Spinal cord (tissue), 10 donors: ENCODE results near the gene BCAS3. TPM values are rescaled to one million over a fixed set of nuclear protein-coding genes. Genes with fewer than 3 reads are reported as not detected.
A peak's percentile ranks its signal among the peaks of the same experiment; 100 is the strongest.
"Not testable (repeated sequence)": the region's sequence is repeated elsewhere in the genome, so short reads cannot be mapped to it uniquely, and the experiment has no call there.

Experiments
- DNase-seq, 6 donors: peaks; one replicate each; pipeline versions ENCODE4 v3.0.0 to v3.0.0-alpha.2; 2013 to 2015; ENCODE audit warnings: low spot score in 6 of 6, low read depth in 4 of 6
- H3K27ac ChIP-seq: one replicate; pipeline ENCODE4 v1.5.1; 2013; ENCODE audit warnings: low read depth, low read length, control low read depth
- H3K27me3 ChIP-seq: one replicate; pipeline ENCODE4 v1.6.1; 2013; ENCODE audit warnings: low read length; ENCODE audit not compliant: control insufficient read depth, insufficient read depth
- H3K36me3 ChIP-seq: one replicate; pipeline ENCODE4 v1.6.1; 2013; ENCODE audit warnings: low read length; ENCODE audit not compliant: control insufficient read depth, insufficient read depth
- H3K4me1 ChIP-seq: one replicate; pipeline ENCODE4 v1.6.1; 2013; ENCODE audit warnings: low read length; ENCODE audit not compliant: control insufficient read depth, insufficient read depth
- H3K4me3 ChIP-seq: one replicate; pipeline ENCODE4 v1.5.1; 2013; ENCODE audit warnings: low read depth, low read length, control low read depth
- H3K9me3 ChIP-seq: one replicate; pipeline ENCODE4 v1.6.1; 2013; ENCODE audit warnings: low read length; ENCODE audit not compliant: control insufficient read depth, insufficient read depth
- WGBS: methylation state at CpG from one replicate; pipeline ENCODE4 v1.1.5; 2013; ENCODE audit warnings: missing lambda C conversion rate; ENCODE audit not compliant: insufficient coverage; 5-methylcytosine and 5-hydroxymethylcytosine counted together
- polyA plus RNA-seq, 2 donors: library from polyadenylated mRNA; unstranded; fragments of 120-200 nt; gene quantifications; one replicate each; pipeline ENCODE4 v1.2.1, GENCODE V29; 2013; ENCODE audit not compliant: insufficient read length in 2 of 2
- total RNA-seq, 2 donors: library from RNA; depleted of rRNA in 1 of 2; stranded (reverse); fragments of 120-200 nt in 1 of 2; fragments of >200 nt in 1 of 2; gene quantifications; one replicate each; pipeline versions ENCODE4 v1.2.3 to v1.2.4, GENCODE V29; 2013 to 2014
- donor health status: healthy.

Gene BCAS3
- total and polyA plus RNA-seq, 4 donors, result 20.5 to 53.4 (median 25.7) TPM

DNA sequence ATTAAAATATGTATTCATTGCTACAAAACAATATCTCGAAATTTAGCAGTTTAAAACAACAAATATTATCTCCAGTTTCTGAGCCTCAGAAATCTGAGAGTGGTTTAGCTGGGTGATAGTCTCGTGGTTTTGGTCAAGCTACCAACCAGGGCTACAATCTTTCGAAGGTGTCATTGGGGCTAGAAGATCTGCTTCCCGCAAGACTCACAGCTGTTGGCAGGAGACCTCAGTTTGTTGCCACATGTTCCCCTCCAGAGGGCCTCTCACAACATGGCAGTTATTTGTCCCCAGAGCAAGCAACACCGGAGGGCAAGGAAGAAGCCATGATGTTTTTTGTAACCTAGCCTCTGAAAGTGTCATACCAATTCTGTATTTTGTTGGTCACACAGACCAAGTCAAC is 12.0 kb upstream of the BCAS3 start:
- Histone ChIP-seq H3K4me1 (no peaks in the 10 kb centered on the region), H3K4me3 (no peak overlapping the region), H3K9me3 (no peaks in the 10 kb centered on the region), H3K27me3 (no peaks in the 10 kb centered on the region), H3K27ac (no peak overlapping the region), H3K36me3 (no peaks in the 10 kb centered on the region)
- DNase-seq, result no peak
- 100% methylated on average over 2 of the region's 5 CpGs for WGBS

DNA sequence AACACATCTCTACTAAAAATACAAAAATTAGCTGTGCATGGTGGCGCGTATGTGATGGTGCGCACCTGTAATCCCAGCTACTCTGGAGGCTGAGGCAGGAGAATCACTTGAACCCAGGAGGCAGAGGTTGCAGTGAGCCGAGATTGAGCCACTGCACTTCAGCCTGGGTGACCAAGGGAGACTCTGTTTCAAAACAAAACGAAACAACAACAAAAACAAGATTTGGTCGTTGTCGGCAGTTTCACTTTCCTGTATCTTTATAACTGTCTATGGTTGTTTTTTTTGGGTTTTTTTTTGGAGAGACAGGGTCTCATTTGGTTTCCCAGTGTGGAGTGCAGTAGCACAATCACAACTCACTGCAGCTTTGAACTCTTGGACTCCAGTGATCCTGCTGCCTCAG is 8.9 kb upstream of the BCAS3 start:
- not testable (repeated sequence) for H3K4me1 ChIP-seq, H3K4me3 ChIP-seq, H3K27me3 ChIP-seq, DNase-seq, H3K9me3 ChIP-seq, H3K27ac ChIP-seq, H3K36me3 ChIP-seq
- WGBS, result 93% methylated on average over 4 of the region's 7 CpGs

DNA sequence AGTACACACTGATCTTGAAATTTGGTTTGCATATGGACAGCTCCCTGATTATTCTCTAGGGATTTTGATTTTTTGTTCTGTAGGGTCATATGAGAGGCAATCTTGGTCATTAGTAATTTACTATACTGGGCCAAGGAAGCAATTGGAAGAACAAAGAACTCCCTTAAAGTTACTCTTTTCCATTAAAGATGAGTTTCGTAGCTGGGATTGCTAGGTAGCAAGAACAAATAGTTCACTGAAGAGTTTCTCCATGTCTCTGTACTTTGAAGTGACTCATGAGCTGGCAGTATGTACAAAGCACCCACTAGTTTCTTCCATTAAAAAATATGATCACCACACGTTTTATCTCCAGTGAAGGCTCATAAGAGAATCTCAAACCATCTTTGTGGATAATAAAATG is 6.2 kb upstream of the BCAS3 start:
- Histone ChIP-seq H3K27ac (no peak overlapping the region), H3K4me1 (peaks cover 2% of the 10 kb centered on the region), H3K36me3 (no peaks in the 10 kb centered on the region), H3K4me3 (no peak overlapping the region), H3K27me3 (no peaks in the 10 kb centered on the region), H3K9me3 (no peaks in the 10 kb centered on the region)
- DNase-seq, result no peak
- no CpG with 5 or more reads among the region's 2 CpGs for WGBS

DNA sequence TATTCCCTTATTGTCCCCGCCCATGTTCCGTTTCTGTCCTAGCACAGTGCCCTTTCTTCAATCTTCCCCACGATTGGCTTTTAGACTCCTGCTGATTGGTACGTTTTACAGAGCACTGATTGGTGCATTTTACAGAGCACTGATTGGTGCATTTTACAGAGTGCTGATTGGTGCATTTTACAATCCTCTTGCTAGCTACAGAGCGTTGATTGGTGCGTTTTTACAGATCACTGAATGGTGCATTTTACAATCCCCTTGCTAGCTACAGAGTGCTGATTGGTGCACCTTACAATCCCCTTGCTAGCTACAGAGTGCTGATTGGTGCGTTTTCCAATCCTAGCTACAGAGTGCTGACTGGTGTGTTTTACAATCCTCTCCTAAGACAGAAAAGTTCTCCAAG is 3.0 kb upstream of the BCAS3 start:
- not testable (repeated sequence) for H3K9me3 ChIP-seq, H3K36me3 ChIP-seq, H3K27ac ChIP-seq, H3K27me3 ChIP-seq, DNase-seq, H3K4me3 ChIP-seq
- H3K4me1 ChIP-seq, result peaks cover 11% of the 10 kb centered on the region
- WGBS, result 91% methylated on average over 6 of the region's 7 CpGs

DNA sequence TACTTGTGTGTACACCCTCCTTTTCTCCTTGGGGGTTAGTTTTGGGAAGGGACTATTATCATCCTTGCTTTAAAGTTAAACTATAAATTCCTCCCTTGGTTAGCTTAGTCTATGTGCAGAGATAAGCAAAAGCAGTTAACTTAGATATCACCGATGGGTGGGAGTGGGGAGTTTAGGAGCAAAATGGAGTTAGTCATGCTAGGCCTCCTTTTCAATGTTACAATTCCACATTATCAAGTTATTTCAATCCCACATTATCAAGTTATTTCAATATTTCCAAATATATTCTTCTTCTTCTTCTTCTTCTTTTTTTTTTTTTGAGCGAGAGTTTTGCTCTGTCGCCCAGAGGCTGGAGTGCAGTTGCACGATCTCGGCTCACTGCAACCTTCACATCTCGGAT is 1.7 kb upstream of the BCAS3 start:
- DNase-seq, result no peak
- H3K27me3 ChIP-seq, result no peaks in the 10 kb centered on the region
- H3K27ac ChIP-seq, result no peak overlapping the region
- WGBS, result 100% methylated on average over 3 of the region's 6 CpGs
- H3K4me3 ChIP-seq, result no peak overlapping the region
- H3K4me1 ChIP-seq, result peaks cover 11% of the 10 kb centered on the region
- no peaks in the 10 kb centered on the region for H3K9me3 ChIP-seq
- H3K36me3 ChIP-seq, result peaks cover 6% of the 10 kb centered on the region

DNA sequence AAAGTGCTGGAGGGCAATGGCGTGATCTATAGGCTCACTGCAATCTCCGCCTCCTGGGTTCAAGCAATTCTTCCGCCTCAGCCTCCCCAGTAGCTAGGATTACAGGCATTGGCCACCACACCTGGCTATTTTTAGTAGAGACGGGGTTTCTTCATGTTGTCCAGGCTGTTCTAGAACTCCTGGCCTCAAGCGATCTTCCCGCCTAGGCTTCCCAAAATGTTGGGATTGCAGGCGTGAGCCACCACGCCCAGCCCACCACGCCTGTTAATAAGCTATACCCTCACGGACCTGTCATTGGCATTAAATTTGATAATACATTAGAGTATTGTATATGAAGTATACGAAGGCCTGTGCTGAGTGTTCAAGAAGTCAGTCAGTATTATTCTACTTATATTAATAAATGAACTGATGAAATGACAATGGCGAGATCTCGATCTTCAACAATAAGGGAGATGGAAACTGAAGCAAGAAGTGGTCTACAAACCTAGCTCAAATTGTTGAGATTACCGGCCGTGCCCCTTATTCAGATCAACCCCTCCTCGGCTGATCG is 818 bp upstream of the BCAS3 start:
- Histone ChIP-seq H3K36me3 (peaks cover 8% of the 10 kb centered on the region), H3K27ac (peak overlapping the region; percentile 43)

DNA sequence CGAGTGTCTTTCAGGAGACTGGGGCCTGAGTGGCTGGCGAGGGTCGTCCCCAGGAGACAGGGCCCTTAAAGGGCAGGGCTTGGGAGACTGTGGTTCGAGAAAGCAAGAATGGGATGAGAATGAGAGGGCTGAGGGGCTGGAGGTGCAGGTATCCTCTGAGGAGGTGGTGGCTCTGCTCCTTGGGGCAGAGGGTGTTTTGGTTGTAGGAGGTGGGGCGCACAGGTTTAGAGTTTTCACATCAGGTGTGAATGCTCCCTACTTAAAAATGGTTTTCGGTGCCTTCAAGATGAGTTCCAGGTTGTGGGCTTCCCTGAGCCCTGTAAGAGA is 430 bp downstream of the BCAS3 start:
- peak in 2 of 6 donors; percentile 1 to 10 for DNase-seq
- WGBS, result 2% methylated on average over 4 of the region's 6 CpGs
- no peaks in the 10 kb centered on the region for H3K27me3 ChIP-seq
- no peaks in the 10 kb centered on the region for H3K9me3 ChIP-seq
- H3K4me1 ChIP-seq, result peaks cover 11% of the 10 kb centered on the region
- H3K27ac ChIP-seq, result peak overlapping the region; percentile 69
- H3K4me3 ChIP-seq, result peak overlapping the region; percentile 84
- peaks cover 8% of the 10 kb centered on the region for H3K36me3 ChIP-seq

More for the DNA sequence above, 818 bp upstream of the BCAS3 start:
- no peaks in the 10 kb centered on the region for H3K27me3 ChIP-seq
- H3K4me1 ChIP-seq, result peaks cover 11% of the 10 kb centered on the region
- WGBS, result 0% methylated on average over 2 of the region's 17 CpGs
- no peak for DNase-seq
- H3K4me3 ChIP-seq, result peak overlapping the region; percentile 84
- no peaks in the 10 kb centered on the region for H3K9me3 ChIP-seq

DNA sequence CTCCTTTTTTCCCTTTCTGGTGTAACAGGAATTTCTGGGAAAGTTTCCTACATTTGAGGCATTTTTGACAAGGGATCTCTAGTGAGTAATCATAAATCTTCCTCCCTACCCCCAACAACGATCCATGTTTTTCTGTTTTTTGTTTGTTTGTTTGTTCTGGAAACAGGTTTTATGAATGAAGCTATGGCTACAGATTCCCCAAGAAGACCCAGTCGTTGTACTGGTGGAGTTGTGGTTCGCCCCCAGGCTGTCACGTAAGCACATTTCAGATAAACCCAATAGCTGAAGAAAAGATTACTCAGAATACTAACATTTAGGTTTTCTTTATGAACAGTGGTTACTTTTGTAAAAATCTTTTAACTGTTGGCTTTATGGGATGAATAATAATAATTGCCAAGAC is 1.6 kb downstream of the BCAS3 start:
- WGBS, result no CpG with 5 or more reads among the region's 4 CpGs
- DNase-seq, result no peak
- Histone ChIP-seq H3K27ac (no peak overlapping the region), H3K9me3 (no peaks in the 10 kb centered on the region), H3K36me3 (peaks cover 8% of the 10 kb centered on the region), H3K4me3 (no peak overlapping the region), H3K27me3 (no peaks in the 10 kb centered on the region), H3K4me1 (peaks cover 11% of the 10 kb centered on the region)

DNA sequence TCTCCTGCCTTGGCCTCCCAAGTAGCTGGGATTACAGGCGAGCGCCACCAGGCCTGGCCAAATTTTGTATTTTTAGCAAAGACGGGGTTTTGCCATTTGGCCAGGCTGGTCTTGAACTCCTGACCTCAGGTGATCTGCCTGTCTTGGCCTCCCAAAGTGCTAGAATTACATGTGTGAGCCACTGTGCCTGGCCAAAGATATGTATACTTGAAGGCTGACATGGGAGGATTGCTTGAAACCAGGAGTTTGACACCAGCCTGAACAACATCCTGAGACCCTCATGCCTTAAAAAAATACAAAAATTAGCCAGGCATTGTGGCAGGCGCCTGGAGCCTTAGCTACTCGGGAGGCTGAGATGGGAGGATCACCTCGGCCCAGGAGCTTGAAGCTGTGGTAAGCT is 3.1 kb downstream of the BCAS3 start:
- 96% methylated on average over 6 of the region's 6 CpGs for WGBS
- Histone ChIP-seq H3K27ac (no peak overlapping the region), H3K4me3 (no peak overlapping the region), H3K4me1 (peaks cover 11% of the 10 kb centered on the region), H3K36me3 (peaks cover 9% of the 10 kb centered on the region), H3K27me3 (no peaks in the 10 kb centered on the region), H3K9me3 (no peaks in the 10 kb centered on the region)
- DNase-seq, result no peak

DNA sequence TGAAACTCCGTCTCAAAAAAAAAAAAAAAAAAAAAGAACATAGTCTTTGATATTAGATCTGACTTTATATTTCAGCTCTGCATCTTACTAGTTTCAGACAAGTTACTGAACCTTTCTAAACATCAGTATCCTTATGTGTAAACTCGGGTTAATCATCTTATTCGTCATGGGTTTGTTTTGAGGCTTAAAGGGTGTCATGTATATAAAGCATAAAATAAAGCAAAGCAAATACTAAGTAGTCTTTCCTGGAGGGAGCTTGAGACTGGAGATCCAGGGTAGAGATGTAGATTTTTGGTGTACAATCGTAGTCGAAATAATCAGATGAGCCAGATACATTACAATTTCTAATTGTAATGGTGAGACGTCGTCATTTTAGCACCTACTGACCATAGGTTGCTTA is 7.8 kb downstream of the BCAS3 start:
- H3K9me3 ChIP-seq, result no peaks in the 10 kb centered on the region
- no peaks in the 10 kb centered on the region for H3K27me3 ChIP-seq
- no peak for DNase-seq
- no peaks in the 10 kb centered on the region for H3K4me1 ChIP-seq
- no CpG with 5 or more reads among the region's 7 CpGs for WGBS
- no peak overlapping the region for H3K4me3 ChIP-seq
- H3K36me3 ChIP-seq, result peaks cover 16% of the 10 kb centered on the region
- no peak overlapping the region for H3K27ac ChIP-seq
